HG03457 (cell line): ENCODE results near the gene SMIM22.
"Not testable (repeated sequence)": the region's sequence is repeated elsewhere in the genome, so short reads cannot be mapped to it uniquely, and the experiment has no call there.

Experiments
- ATAC-seq: cut with Tn5 transposase; IDR thresholded peaks from one replicate; pipeline ENCODE4 v1.9.1; 2021; ENCODE audit warnings: moderate number of reproducible peaks; ENCODE audit not compliant: unreplicated experiment

The SMIM22 gene

GRCh38 chr16:4768549-4769305, 26.4 kb upstream of the SMIM22 start:
- peak; percentile 59 for ATAC-seq

- ATAC-seq, result no peak
Measured at GRCh38 chr16:4769306-4769638, 25.9 kb upstream of the SMIM22 start.

GRCh38 chr16:4771646-4772045, 23.5 kb upstream of the SMIM22 start:
- no peak for ATAC-seq

DNA sequence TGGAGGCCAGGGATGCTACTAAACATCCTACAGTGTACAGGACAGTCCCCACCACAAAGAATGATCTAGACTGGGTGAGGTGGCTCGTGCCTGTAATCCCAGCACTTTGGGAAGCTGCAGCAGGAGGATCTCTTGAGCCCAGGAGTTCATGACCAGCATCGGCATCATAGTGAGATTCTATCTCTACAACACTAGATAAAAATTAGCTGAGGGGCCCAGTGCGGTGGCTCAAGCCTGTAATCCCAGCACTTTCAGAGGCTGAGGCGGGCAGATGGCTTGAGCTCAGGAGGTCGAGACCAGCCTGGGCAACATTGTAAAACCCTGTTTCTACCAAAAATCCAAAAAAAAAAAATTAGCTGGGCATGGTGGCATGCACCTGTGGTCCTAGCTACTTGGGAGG, 22.8 kb upstream of the SMIM22 start:
- no peak for ATAC-seq

GRCh38 chr16:4775005-4775404, 20.2 kb upstream of the SMIM22 start:
- ATAC-seq, result no peak

GRCh38 chr16:4776141-4776705, 18.9 kb upstream of the SMIM22 start:
- no peak for ATAC-seq

GRCh38 chr16:4777339-4778049, 17.7 kb upstream of the SMIM22 start:
- no peak for ATAC-seq

- no peak for ATAC-seq
Measured at GRCh38 chr16:4778050-4778392, 17.1 kb upstream of the SMIM22 start.

DNA sequence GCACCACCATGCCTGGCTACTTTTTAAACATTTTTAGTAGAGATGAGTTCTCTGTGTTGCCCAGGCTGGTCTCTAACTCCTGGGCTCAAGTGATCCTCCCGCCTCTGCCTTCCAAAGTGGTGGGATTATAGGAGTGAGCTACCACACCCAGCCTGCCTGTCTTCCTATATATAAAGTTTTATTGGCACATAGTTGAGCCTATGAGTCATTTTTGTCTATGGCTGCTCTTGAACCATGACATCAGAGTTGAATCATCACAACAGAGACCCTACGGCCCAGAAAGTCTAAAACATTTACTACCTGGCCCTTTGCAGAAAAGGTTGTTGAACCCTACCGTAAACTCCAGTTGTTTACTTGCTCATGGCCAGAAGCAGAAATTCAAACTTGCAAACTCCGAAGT, 14.9 kb upstream of the SMIM22 start:
- ATAC-seq, result no peak

GRCh38 chr16:4783251-4783950, 11.8 kb upstream of the SMIM22 start:
- no peak for ATAC-seq

DNA sequence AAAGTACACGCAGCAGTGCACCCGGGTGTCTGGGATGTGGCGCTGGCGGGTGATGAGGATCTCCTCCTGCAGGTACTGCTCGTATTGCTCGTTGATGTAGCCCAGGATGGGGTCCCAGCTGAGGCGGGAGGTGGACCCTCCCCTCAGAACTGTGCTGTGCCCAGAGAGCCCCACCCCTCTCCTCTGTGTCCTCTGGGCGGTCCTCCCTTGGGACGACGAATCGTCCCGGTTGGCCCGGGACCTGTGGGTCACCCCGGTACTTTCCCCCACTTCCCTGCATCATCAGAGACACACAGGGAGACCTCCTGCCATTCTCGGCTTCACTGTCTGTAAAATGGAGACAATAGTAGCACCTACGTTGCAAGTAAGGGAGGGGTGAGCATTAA, 11.2 kb upstream of the SMIM22 start:
- no peak for ATAC-seq

- ATAC-seq, result not testable (repeated sequence)
Measured at GRCh38 chr16:4784444-4784987, 10.7 kb upstream of the SMIM22 start.

DNA sequence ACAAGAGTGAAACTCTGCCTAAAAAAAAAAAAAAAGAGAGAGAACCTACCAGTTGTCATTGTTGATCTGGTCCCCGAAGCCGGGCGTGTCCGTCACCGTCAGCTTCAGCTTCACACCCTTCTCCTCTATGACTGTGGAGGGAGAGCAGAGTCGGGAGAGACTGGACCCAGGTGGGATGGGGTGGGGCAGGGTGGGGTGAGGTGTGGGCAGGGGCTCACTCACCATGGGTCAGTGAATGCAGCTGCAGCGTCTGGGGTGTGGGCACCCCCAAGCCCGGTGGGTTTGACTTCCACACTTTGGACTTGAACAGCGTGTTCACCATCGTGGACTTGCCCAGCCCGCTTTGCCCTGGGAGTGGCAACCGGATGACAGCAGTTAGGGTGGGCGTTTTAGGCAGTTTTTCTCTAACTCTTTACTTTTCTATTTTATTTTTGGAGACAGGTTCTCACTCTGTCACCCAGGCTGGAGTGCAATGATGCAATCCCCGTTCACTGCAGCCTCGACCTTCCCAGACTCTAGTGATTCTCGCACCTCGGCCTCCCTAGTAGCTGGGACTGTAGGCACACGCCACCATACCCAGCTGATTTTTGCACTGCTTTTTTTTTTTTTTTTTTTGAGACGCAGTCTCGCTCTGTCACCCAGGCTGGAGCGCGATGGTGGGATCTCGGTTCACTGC, 9.3 kb upstream of the SMIM22 start:
- ATAC-seq, result no peak

DNA sequence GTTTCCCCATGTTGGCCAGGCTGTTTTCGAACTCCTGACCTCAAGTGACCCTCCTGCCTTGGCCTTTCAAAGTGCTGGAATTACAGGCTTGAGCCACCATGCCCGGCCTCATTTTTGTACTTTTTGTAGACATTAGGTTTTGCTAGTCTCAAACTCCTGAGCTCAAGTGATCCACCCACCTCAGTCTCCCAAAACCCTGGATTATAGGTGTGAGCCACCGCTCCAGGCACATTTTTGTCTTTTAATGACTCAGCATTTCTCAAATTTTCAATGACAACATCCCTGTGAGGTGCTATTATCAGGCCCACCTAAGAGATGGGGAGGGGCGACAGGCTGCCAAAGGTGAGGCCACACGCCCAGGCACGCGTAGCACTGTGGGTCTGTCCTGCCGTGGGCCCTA, 8.1 kb upstream of the SMIM22 start:
- ATAC-seq, result no peak

DNA sequence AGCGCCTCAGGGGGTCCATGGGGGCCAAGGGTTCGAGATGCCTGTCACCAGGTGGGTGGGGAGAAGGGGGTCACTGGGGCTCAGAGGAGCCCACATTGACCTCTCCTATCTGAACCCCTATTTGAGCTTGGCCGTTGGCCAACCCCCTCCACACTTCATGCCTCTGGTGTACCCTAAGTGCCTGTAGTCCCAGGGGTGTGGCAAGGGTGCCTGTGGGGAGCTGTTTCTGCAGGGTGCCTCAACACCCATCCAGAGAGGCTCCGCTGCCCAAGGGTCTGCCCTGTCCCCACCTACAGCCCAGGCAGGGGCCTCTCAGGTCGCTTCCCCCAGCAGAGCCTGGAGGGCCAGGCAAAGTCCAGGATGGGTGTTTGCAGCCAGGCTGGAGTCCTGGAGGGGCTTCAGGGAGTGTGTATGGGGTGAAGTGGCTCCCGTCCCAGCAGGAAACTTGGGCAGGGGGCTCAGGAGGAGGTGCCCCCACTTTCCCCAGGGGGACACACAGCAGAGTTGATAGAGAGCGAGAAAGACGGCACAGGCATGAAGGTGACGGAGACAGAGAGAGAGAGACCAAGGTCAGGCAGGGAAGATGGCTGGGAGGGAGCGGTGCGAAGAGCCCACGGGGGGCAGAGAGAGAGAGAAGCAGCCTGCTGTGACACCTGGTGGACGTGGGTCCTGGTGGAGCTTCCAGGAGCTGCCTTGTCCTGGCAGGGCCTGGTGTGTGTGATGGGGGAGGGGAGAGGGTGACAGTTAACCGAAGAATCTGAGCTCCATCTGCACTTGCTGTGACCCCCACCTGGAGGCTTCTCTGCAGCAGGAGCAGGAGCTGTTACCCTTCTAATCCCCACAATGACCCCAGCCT, 7.3 kb upstream of the SMIM22 start, which contains the start of gene SEPTIN12:
TSS of gene SEPTIN12 (minus strand) at position 719 of the 856 bp plus-strand sequence. CDS start at position 19, 700 bp downstream.
- ATAC-seq, result no peak

DNA sequence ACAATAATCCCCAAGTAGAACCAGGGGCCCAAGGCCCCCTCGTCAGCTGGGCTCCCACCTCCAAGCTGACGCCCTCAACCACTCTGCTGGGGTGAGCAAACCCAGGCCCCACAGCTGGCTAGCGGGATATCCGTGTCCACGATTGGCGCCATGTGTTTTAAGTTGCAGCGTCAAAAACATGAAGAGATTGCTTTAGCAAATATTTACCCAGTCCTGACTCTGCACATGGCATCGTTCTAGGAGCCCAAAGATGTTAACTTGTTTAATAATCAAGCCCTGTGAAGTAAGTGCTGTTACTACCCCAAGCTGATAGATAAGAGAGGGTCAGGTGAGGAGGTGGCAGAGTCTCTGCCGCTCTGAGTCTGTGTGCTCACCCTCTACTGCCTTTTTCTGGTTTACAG, 6.7 kb upstream of the SMIM22 start:
- no peak for ATAC-seq

DNA sequence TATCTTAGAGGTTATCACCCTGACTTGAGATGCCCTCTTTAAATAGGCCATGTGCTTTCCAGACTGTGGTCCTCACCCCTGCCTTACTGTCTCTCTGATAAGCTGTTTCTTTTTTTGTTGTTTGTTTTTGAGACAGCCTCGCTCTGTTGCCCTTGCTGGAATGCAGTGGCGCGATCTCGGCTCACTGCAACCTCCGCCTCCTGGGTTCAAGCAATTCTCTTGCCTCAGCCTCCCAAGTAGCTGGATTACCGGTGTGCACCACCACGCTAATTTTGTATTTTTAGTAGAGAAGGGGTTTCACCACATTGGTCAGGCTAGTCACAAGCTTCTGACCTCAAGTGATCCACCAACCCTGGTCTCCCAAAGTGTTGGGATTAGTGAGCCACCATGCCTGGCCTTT, 6.3 kb upstream of the SMIM22 start:
- ATAC-seq, result no peak

DNA sequence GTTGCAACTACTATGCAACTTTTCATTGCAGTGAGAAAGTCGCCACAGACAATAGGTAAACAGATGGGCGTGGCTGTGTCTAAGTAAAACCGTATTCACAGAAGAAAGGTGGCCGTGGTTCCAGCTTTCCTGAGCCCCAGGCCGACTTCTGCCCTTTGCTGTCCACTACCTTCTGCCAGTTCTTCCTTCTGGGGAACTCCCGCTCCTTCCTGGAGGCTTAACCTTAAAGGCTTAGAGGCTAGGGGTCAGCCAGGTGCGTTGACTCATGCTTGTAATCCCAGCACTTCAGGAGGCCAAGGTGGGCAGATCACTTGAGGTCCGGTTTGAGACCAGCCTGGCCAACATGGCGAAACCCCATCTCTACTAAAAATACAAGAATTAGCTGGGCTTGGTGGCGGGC, 4.9 kb upstream of the SMIM22 start:
- no peak for ATAC-seq

- ATAC-seq, result no peak
Measured at GRCh38 chr16:4790871-4791270, 4.3 kb upstream of the SMIM22 start.

DNA sequence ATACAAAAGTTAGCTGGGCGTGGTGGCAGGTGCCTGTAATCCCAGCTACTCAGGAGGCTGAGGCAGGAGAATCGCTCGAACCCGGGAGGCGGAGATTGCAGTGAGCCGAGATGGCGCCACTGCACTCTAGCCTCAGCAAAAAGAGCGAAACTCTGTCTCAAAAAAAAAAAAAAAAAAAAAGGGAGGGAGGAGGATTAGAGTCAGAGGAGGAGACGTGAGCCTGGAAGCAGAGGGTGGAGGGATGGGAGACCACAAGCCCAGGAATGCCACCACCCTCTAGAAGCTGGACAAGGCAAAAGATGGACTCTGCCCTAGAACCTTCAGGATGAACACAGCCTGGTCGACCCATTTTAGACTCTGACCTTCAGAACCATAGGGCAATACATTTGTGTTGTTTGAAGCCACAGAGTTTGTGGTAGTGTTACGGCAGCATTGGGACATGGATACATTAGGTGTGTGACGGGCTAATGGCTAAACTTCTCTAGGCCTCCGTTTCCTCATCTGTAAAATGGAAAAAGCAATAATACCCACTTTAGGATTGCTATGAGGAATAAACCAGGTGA, 2.1 kb upstream of the SMIM22 start:
- no peak for ATAC-seq
